ENCODE data around the gene SMIM22. TPM values are rescaled to one million over a fixed set of nuclear protein-coding genes. Genes with fewer than 3 reads are reported as not detected.

Gene SMIM22
- polyA plus RNA-seq, 4 donors: 134 to 1,710 (median 721) TPM

- H3K27ac ChIP-seq (ENCODE audit: low read depth in 1 of 3, low read length in 2 of 3): no peak overlapping the region
- FAIRE-seq: no peak
- no peaks in the 10 kb centered on the region for H3K9me3 ChIP-seq (ENCODE audit: control insufficient read depth in 2 of 2, insufficient read depth in 1 of 2, low read depth in 1 of 2, low read length in 1 of 2)
- no peak overlapping the region for H3K4me3 ChIP-seq (ENCODE audit: low read depth in 1 of 3, low read length in 3 of 3)
- no peaks in the 10 kb centered on the region for H3K27me3 ChIP-seq (ENCODE audit: control insufficient read depth in 3 of 3, insufficient read depth in 3 of 3, low read length in 3 of 3)
- H3K36me3 ChIP-seq (ENCODE audit: control insufficient read depth in 3 of 3, insufficient read depth in 2 of 3, low read depth in 1 of 3, low read length in 3 of 3): peaks cover 17 to 76% (median 25%) of the 10 kb centered on the region in 3 donors
- DNase-seq: no peak
- H3K4me1 ChIP-seq (ENCODE audit: control insufficient read depth in 3 of 3, insufficient read depth in 2 of 3, low read depth in 1 of 3, low read length in 2 of 3): peaks cover 0 to 10% (median 0%) of the 10 kb centered on the region in 3 donors
- 91 to 93% (median 91%) methylated on average over 7 of the region's 7 CpGs for WGBS, 3 donors
Observed at GRCh38 chr16:4830408-4830807, 35.2 kb downstream of the SMIM22 start.

GRCh38 chr16:4831616-4832015, 36.4 kb downstream of the SMIM22 start:
- no peak for DNase-seq
- no peaks in the 10 kb centered on the region for H3K27me3 ChIP-seq (ENCODE audit: control insufficient read depth in 3 of 3, insufficient read depth in 3 of 3, low read length in 3 of 3)
- FAIRE-seq: no peak
- 94 to 96% (median 95%) methylated on average over 8 of the region's 8 CpGs for WGBS, 3 donors
- H3K4me3 ChIP-seq (ENCODE audit: low read depth in 1 of 3, low read length in 3 of 3): no peak overlapping the region
- H3K27ac ChIP-seq (ENCODE audit: low read depth in 1 of 3, low read length in 2 of 3): no peak overlapping the region
- H3K9me3 ChIP-seq (ENCODE audit: control insufficient read depth in 2 of 2, insufficient read depth in 1 of 2, low read depth in 1 of 2, low read length in 1 of 2): no peaks in the 10 kb centered on the region
- H3K36me3 ChIP-seq (ENCODE audit: control insufficient read depth in 3 of 3, insufficient read depth in 2 of 3, low read depth in 1 of 3, low read length in 3 of 3): peaks cover 13 to 72% (median 22%) of the 10 kb centered on the region in 3 donors
- peaks cover 0 to 10% (median 0%) of the 10 kb centered on the region in 3 donors for H3K4me1 ChIP-seq (ENCODE audit: control insufficient read depth in 3 of 3, insufficient read depth in 2 of 3, low read depth in 1 of 3, low read length in 2 of 3)

- DNase-seq: peak; percentile 30 to 59
Observed at GRCh38 chr16:4832698-4833343, 37.7 kb downstream of the SMIM22 start.

GRCh38 chr16:4833584-4833983, 38.4 kb downstream of the SMIM22 start:
- DNase-seq (peak in 1 of 2 donors; percentile 20), FAIRE-seq (no peak)
- Histone ChIP-seq H3K27ac (ENCODE audit: low read depth in 1 of 3, low read length in 2 of 3) (no peak overlapping the region), H3K27me3 (ENCODE audit: control insufficient read depth in 3 of 3, insufficient read depth in 3 of 3, low read length in 3 of 3) (no peaks in the 10 kb centered on the region), H3K4me3 (ENCODE audit: low read depth in 1 of 3, low read length in 3 of 3) (no peak overlapping the region), H3K4me1 (ENCODE audit: control insufficient read depth in 3 of 3, insufficient read depth in 2 of 3, low read depth in 1 of 3, low read length in 2 of 3) (peaks cover 0 to 10% (median 0%) of the 10 kb centered on the region in 3 donors), H3K9me3 (ENCODE audit: control insufficient read depth in 2 of 2, insufficient read depth in 1 of 2, low read depth in 1 of 2, low read length in 1 of 2) (no peaks in the 10 kb centered on the region), H3K36me3 (ENCODE audit: control insufficient read depth in 3 of 3, insufficient read depth in 2 of 3, low read depth in 1 of 3, low read length in 3 of 3) (peaks cover 9 to 68% (median 22%) of the 10 kb centered on the region in 3 donors)
- 41 to 60% (median 48%) methylated on average over 1 of the region's 1 CpG for WGBS, 3 donors

More at GRCh38 chr16:4832698-4833343, 37.7 kb downstream of the SMIM22 start:
- Histone ChIP-seq H3K4me3 (ENCODE audit: low read depth in 1 of 3, low read length in 3 of 3) (no peak overlapping the region), H3K27ac (ENCODE audit: low read depth in 1 of 3, low read length in 2 of 3) (no peak overlapping the region), H3K27me3 (ENCODE audit: control insufficient read depth in 3 of 3, insufficient read depth in 3 of 3, low read length in 3 of 3) (no peaks in the 10 kb centered on the region), H3K9me3 (ENCODE audit: control insufficient read depth in 2 of 2, insufficient read depth in 1 of 2, low read depth in 1 of 2, low read length in 1 of 2) (no peaks in the 10 kb centered on the region), H3K36me3 (ENCODE audit: control insufficient read depth in 3 of 3, insufficient read depth in 2 of 3, low read depth in 1 of 3, low read length in 3 of 3) (peaks cover 13 to 69% (median 22%) of the 10 kb centered on the region in 3 donors), H3K4me1 (ENCODE audit: control insufficient read depth in 3 of 3, insufficient read depth in 2 of 3, low read depth in 1 of 3, low read length in 2 of 3) (peaks cover 0 to 10% (median 0%) of the 10 kb centered on the region in 3 donors)
- WGBS, 3 donors: 25 to 63% (median 48%) methylated on average over 6 of the region's 6 CpGs
- no peak for FAIRE-seq

- Histone ChIP-seq H3K36me3 (ENCODE audit: control insufficient read depth in 3 of 3, insufficient read depth in 2 of 3, low read depth in 1 of 3, low read length in 3 of 3) (peaks cover 5 to 56% (median 17%) of the 10 kb centered on the region in 3 donors), H3K27ac (ENCODE audit: low read depth in 1 of 3, low read length in 2 of 3) (no peak overlapping the region), H3K9me3 (ENCODE audit: control insufficient read depth in 2 of 2, insufficient read depth in 1 of 2, low read depth in 1 of 2, low read length in 1 of 2) (no peaks in the 10 kb centered on the region), H3K4me3 (ENCODE audit: low read depth in 1 of 3, low read length in 3 of 3) (no peak overlapping the region), H3K4me1 (ENCODE audit: control insufficient read depth in 3 of 3, insufficient read depth in 2 of 3, low read depth in 1 of 3, low read length in 2 of 3) (peaks cover 0 to 10% (median 0%) of the 10 kb centered on the region in 3 donors), H3K27me3 (ENCODE audit: control insufficient read depth in 3 of 3, insufficient read depth in 3 of 3, low read length in 3 of 3) (no peaks in the 10 kb centered on the region)
- DNase-seq (no peak), FAIRE-seq (no peak)
- 78 to 91% (median 84%) methylated on average over 2 of the region's 2 CpGs for WGBS, 3 donors
Observed at GRCh38 chr16:4836727-4837126, 41.6 kb downstream of the SMIM22 start.

GRCh38 chr16:4837733-4838501, 42.7 kb downstream of the SMIM22 start:
- H3K4me3 ChIP-seq (ENCODE audit: low read depth in 1 of 3, low read length in 3 of 3): no peak overlapping the region
- 83 to 89% (median 87%) methylated on average over 13 of the region's 13 CpGs for WGBS, 3 donors
- H3K27ac ChIP-seq (ENCODE audit: low read depth in 1 of 3, low read length in 2 of 3): no peak overlapping the region
- no peaks in the 10 kb centered on the region for H3K27me3 ChIP-seq (ENCODE audit: control insufficient read depth in 3 of 3, insufficient read depth in 3 of 3, low read length in 3 of 3)
- no peak for DNase-seq
- no peak for FAIRE-seq
- no peaks in the 10 kb centered on the region for H3K9me3 ChIP-seq (ENCODE audit: control insufficient read depth in 2 of 2, insufficient read depth in 1 of 2, low read depth in 1 of 2, low read length in 1 of 2)
- H3K36me3 ChIP-seq (ENCODE audit: control insufficient read depth in 3 of 3, insufficient read depth in 2 of 3, low read depth in 1 of 3, low read length in 3 of 3): peaks cover 5 to 62% (median 9%) of the 10 kb centered on the region in 3 donors
- peaks cover 0 to 5% (median 0%) of the 10 kb centered on the region in 3 donors for H3K4me1 ChIP-seq (ENCODE audit: control insufficient read depth in 3 of 3, insufficient read depth in 2 of 3, low read depth in 1 of 3, low read length in 2 of 3)

GRCh38 chr16:4839942-4840341, 44.8 kb downstream of the SMIM22 start:
- Histone ChIP-seq H3K27ac (ENCODE audit: low read depth in 1 of 3, low read length in 2 of 3) (no peak overlapping the region), H3K36me3 (ENCODE audit: control insufficient read depth in 3 of 3, insufficient read depth in 2 of 3, low read depth in 1 of 3, low read length in 3 of 3) (peaks cover 14 to 67% (median 14%) of the 10 kb centered on the region in 3 donors), H3K9me3 (ENCODE audit: control insufficient read depth in 2 of 2, insufficient read depth in 1 of 2, low read depth in 1 of 2, low read length in 1 of 2) (no peaks in the 10 kb centered on the region), H3K27me3 (ENCODE audit: control insufficient read depth in 3 of 3, insufficient read depth in 3 of 3, low read length in 3 of 3) (no peaks in the 10 kb centered on the region), H3K4me3 (ENCODE audit: low read depth in 1 of 3, low read length in 3 of 3) (no peak overlapping the region), H3K4me1 (ENCODE audit: control insufficient read depth in 3 of 3, insufficient read depth in 2 of 3, low read depth in 1 of 3, low read length in 2 of 3) (no peaks in the 10 kb centered on the region)
- no peak for DNase-seq
- WGBS, 3 donors: 87 to 92% (median 88%) methylated on average over 5 of the region's 5 CpGs
- FAIRE-seq: no peak

- peaks cover 0 to 8% (median 5%) of the 10 kb centered on the region in 3 donors for H3K4me1 ChIP-seq (ENCODE audit: control insufficient read depth in 3 of 3, insufficient read depth in 2 of 3, low read depth in 1 of 3, low read length in 2 of 3)
- DNase-seq (no peak), FAIRE-seq (no peak)
- H3K27me3 ChIP-seq (ENCODE audit: control insufficient read depth in 3 of 3, insufficient read depth in 3 of 3, low read length in 3 of 3): no peaks in the 10 kb centered on the region
- no peaks in the 10 kb centered on the region for H3K9me3 ChIP-seq (ENCODE audit: control insufficient read depth in 2 of 2, insufficient read depth in 1 of 2, low read depth in 1 of 2, low read length in 1 of 2)
- WGBS, 3 donors: 78 to 79% (median 78%) methylated on average over 5 of the region's 5 CpGs
- H3K4me3 ChIP-seq (ENCODE audit: low read depth in 1 of 3, low read length in 3 of 3): no peak overlapping the region
- H3K36me3 ChIP-seq (ENCODE audit: control insufficient read depth in 3 of 3, insufficient read depth in 2 of 3, low read depth in 1 of 3, low read length in 3 of 3): peaks cover 14 to 59% (median 14%) of the 10 kb centered on the region in 3 donors
- H3K27ac ChIP-seq (ENCODE audit: low read depth in 1 of 3, low read length in 2 of 3): no peak overlapping the region
Observed at GRCh38 chr16:4840984-4841383, 45.8 kb downstream of the SMIM22 start.

Measured in small intestine (tissue), 7 donors.